WTC11 (cell line): Measurements from ENCODE around the gene MORF4L2. TPM values are rescaled to one million over a fixed set of nuclear protein-coding genes. Genes with fewer than 3 reads are reported as not detected.

Experiments used
- ATAC-seq: fragments of 200-7000 bp; cut with Tn5 transposase; 2 replicates; pipeline ENCODE4 v1.10.0; 2021; ENCODE audit warnings: mild to moderate bottlenecking, moderate library complexity
- CTCF ChIA-PET: fragments of 300-600 bp; sonication (Branson Sonifier 250); formaldehyde crosslinking; loops from one replicate; lab custom pipeline; 2021; ENCODE audit warnings: antibody characterized with exemption; lab: Charles Lee
- POLR2A ChIA-PET: fragments of 350-600 bp; sonication (Branson Sonifier 250); formaldehyde crosslinking; loops from one replicate; lab custom pipeline; 2021; ENCODE audit warnings: antibody characterized with exemption; lab: Charles Lee
- DNase-seq: peaks from one replicate; pipeline ENCODE4 v3.0.0; 2021; ENCODE audit warnings: low spot score
- H3K27ac Mint-ChIP-seq: 2 replicates; pipeline ENCODE4 v1.8.0; 2021; ENCODE audit warnings: mixed read lengths
- H3K27me3 Mint-ChIP-seq: 2 replicates; pipeline ENCODE4 v1.8.0; 2021; ENCODE audit warnings: low read depth, mild to moderate bottlenecking, moderate library complexity, mixed read lengths
- H3K36me3 Mint-ChIP-seq: 2 replicates; pipeline ENCODE4 v1.8.0; 2021; ENCODE audit warnings: mixed read lengths
- H3K4me1 Mint-ChIP-seq: 2 replicates; pipeline ENCODE4 v1.8.0; 2022; ENCODE audit warnings: mixed read lengths
- H3K4me3 Mint-ChIP-seq: 2 replicates; pipeline ENCODE4 v1.8.0; 2021; ENCODE audit warnings: mild to moderate bottlenecking, moderate library complexity, mixed read lengths
- H3K9me3 Mint-ChIP-seq: 2 replicates; pipeline ENCODE4 v1.8.0; 2021; ENCODE audit warnings: mixed read lengths
- FOXJ3 ChIP-seq: sonication (generic); formaldehyde crosslinking; IDR thresholded peaks from 2 replicates; pipeline ENCODE4 v1.9.0; 2021; ENCODE audit warnings: missing genetic modification reagents, mild to moderate bottlenecking, borderline replicate concordance
- NR3C1 ChIP-seq: sonication (generic); formaldehyde crosslinking; conservative IDR thresholded peaks from 2 replicates; pipeline ENCODE4 v1.8.1; 2023; ENCODE audit warnings: low read depth, mild to moderate bottlenecking, missing genetic modification reagents
- RELA ChIP-seq: sonication (generic); formaldehyde crosslinking; IDR thresholded peaks from 2 replicates; pipeline ENCODE4 v1.8.1; 2022; ENCODE audit warnings: missing genetic modification reagents, mild to moderate bottlenecking, borderline replicate concordance
- SOX15 ChIP-seq: fragments of 250-450 bp; sonication (Bioruptor Pico); IDR thresholded peaks from 2 replicates; pipeline ENCODE4 v1.9.0; 2021; ENCODE audit warnings: mild to moderate bottlenecking
- TEAD1 ChIP-seq: sonication (generic); formaldehyde crosslinking; IDR thresholded peaks from 2 replicates; pipeline ENCODE4 v1.8.0; 2022; ENCODE audit warnings: mild to moderate bottlenecking, missing genetic modification reagents
- TEAD4 ChIP-seq: sonication (generic); formaldehyde crosslinking; IDR thresholded peaks from 2 replicates; pipeline ENCODE4 v1.8.0; 2022; ENCODE audit warnings: mild to moderate bottlenecking, missing genetic modification reagents
- ZBTB21 ChIP-seq: sonication (generic); formaldehyde crosslinking; IDR thresholded peaks from 2 replicates; pipeline ENCODE4 v1.8.1; 2023; ENCODE audit warnings: mild to moderate bottlenecking, missing genetic modification reagents, borderline replicate concordance
- ZNF121 ChIP-seq: sonication (generic); formaldehyde crosslinking; IDR thresholded peaks from 2 replicates; pipeline ENCODE4 v1.8.0; 2023; ENCODE audit warnings: missing genetic modification reagents
- ZNF219 ChIP-seq: sonication (generic); formaldehyde crosslinking; IDR thresholded peaks from 2 replicates; pipeline ENCODE4 v1.8.0; 2023; ENCODE audit warnings: missing genetic modification reagents, mild to moderate bottlenecking, borderline replicate concordance
- total RNA-seq: library from RNA; stranded (reverse); gene quantifications from 3 replicates; pipeline ENCODE4 v1.2.3, GENCODE V29; 2021
- TF ChIP-seq, protein P1 (sequence below): sonication (generic); formaldehyde crosslinking; IDR thresholded peaks from 2 replicates; pipeline ENCODE4 v1.8.1; 2022; ENCODE audit warnings: missing genetic modification reagents, borderline replicate concordance
- TF ChIP-seq, protein P2 (sequence below): sonication (generic); formaldehyde crosslinking; IDR thresholded peaks from 2 replicates; pipeline ENCODE4 v1.8.1; 2023; ENCODE audit warnings: mild to moderate bottlenecking, missing genetic modification reagents, borderline replicate concordance
- TF ChIP-seq, protein P3 (sequence below): sonication (generic); formaldehyde crosslinking; IDR thresholded peaks from 2 replicates; pipeline ENCODE4 v1.8.1; 2023; ENCODE audit warnings: mild to moderate bottlenecking, moderate library complexity, missing genetic modification reagents
- TF ChIP-seq, protein P4 (sequence below): fragments of 250-450 bp; sonication (Bioruptor Pico); IDR thresholded peaks from 2 replicates; pipeline ENCODE4 v2.1.2; 2022; ENCODE audit warnings: mild to moderate bottlenecking, moderate library complexity
- TF ChIP-seq, protein P5 (sequence below): sonication (generic); formaldehyde crosslinking; IDR thresholded peaks from 2 replicates; pipeline ENCODE4 v1.8.0; 2022; ENCODE audit warnings: mild to moderate bottlenecking, missing genetic modification reagents
- TF ChIP-seq, protein P6 (sequence below): fragments of 250-450 bp; sonication (Bioruptor Pico); IDR thresholded peaks from 2 replicates; pipeline ENCODE4 v1.9.0; 2021; ENCODE audit warnings: mild to moderate bottlenecking
- TF ChIP-seq, protein P7 (sequence below): sonication (generic); formaldehyde crosslinking; IDR thresholded peaks from 2 replicates; pipeline ENCODE4 v1.8.0; 2022; ENCODE audit warnings: missing genetic modification reagents
- TF ChIP-seq, protein P8 (sequence below): fragments of 200-600 bp; IDR thresholded peaks from 2 replicates; pipeline ENCODE4 v1.8.0; 2022; ENCODE audit warnings: antibody characterized with exemption

The MORF4L2 gene
- total RNA-seq, 1 experiment from 2014 or later: 355 TPM

DNA sequence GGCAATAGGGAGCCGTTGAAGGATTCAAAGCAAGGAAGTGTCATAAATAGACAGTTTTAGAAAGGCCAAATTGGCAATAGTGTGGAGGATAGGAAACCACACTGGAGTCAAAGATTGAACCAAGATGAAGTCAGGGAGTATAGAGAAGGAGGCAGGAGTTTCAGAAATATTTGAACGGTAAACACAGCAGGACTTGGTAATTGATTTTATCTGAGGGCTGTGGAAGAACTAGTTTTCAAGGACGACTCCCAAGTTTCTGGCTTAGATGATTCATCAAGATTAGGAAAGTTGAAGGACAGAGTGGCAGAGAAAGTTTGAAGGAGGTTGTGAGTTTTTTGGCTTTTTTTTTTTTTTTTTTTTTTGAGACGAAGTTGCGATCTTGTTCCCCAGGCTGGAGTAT, 12.7 kb upstream of the MORF4L2 start:
- TF ChIP-seq SOX15 (CRISPR knock-in tag) (no peak), ZNF121 (no peak), ZNF219 (CRISPR knock-in tag) (no peak), RELA (CRISPR knock-in tag) (no peak), FOXJ3 (CRISPR knock-in tag) (no peak), ZBTB21 (CRISPR knock-in tag) (no peak), TEAD4 (CRISPR knock-in tag) (no peak), NR3C1 (CRISPR knock-in tag) (no peak), TEAD1 (CRISPR knock-in tag) (no peak)
- TF ChIP-seq, protein P1, sequence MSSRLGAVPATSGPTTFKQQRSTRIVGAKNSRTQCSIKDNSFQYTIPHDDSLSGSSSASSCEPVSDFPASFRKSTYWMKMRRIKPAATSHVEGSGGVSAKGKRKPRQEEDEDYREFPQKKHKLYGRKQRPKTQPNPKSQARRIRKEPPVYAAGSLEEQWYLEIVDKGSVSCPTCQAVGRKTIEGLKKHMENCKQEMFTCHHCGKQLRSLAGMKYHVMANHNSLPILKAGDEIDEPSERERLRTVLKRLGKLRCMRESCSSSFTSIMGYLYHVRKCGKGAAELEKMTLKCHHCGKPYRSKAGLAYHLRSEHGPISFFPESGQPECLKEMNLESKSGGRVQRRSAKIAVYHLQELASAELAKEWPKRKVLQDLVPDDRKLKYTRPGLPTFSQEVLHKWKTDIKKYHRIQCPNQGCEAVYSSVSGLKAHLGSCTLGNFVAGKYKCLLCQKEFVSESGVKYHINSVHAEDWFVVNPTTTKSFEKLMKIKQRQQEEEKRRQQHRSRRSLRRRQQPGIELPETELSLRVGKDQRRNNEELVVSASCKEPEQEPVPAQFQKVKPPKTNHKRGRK: no peak
- TF ChIP-seq, protein P2, sequence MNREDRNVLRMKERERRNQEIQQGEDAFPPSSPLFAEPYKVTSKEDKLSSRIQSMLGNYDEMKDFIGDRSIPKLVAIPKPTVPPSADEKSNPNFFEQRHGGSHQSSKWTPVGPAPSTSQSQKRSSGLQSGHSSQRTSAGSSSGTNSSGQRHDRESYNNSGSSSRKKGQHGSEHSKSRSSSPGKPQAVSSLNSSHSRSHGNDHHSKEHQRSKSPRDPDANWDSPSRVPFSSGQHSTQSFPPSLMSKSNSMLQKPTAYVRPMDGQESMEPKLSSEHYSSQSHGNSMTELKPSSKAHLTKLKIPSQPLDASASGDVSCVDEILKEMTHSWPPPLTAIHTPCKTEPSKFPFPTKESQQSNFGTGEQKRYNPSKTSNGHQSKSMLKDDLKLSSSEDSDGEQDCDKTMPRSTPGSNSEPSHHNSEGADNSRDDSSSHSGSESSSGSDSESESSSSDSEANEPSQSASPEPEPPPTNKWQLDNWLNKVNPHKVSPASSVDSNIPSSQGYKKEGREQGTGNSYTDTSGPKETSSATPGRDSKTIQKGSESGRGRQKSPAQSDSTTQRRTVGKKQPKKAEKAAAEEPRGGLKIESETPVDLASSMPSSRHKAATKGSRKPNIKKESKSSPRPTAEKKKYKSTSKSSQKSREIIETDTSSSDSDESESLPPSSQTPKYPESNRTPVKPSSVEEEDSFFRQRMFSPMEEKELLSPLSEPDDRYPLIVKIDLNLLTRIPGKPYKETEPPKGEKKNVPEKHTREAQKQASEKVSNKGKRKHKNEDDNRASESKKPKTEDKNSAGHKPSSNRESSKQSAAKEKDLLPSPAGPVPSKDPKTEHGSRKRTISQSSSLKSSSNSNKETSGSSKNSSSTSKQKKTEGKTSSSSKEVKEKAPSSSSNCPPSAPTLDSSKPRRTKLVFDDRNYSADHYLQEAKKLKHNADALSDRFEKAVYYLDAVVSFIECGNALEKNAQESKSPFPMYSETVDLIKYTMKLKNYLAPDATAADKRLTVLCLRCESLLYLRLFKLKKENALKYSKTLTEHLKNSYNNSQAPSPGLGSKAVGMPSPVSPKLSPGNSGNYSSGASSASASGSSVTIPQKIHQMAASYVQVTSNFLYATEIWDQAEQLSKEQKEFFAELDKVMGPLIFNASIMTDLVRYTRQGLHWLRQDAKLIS: no peak
- TF ChIP-seq, protein P3, sequence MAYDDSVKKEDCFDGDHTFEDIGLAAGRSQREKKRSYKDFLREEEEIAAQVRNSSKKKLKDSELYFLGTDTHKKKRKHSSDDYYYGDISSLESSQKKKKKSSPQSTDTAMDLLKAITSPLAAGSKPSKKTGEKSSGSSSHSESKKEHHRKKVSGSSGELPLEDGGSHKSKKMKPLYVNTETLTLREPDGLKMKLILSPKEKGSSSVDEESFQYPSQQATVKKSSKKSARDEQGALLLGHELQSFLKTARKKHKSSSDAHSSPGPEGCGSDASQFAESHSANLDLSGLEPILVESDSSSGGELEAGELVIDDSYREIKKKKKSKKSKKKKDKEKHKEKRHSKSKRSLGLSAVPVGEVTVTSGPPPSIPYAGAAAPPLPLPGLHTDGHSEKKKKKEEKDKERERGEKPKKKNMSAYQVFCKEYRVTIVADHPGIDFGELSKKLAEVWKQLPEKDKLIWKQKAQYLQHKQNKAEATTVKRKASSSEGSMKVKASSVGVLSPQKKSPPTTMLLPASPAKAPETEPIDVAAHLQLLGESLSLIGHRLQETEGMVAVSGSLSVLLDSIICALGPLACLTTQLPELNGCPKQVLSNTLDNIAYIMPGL (CRISPR knock-in tag): no peak
- TF ChIP-seq, protein P4, sequence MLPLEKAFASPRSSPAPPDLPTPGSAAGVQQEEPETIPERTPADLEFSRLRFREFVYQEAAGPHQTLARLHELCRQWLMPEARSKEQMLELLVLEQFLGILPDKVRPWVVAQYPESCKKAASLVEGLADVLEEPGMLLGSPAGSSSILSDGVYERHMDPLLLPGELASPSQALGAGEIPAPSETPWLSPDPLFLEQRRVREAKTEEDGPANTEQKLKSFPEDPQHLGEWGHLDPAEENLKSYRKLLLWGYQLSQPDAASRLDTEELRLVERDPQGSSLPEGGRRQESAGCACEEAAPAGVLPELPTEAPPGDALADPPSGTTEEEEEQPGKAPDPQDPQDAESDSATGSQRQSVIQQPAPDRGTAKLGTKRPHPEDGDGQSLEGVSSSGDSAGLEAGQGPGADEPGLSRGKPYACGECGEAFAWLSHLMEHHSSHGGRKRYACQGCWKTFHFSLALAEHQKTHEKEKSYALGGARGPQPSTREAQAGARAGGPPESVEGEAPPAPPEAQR (CRISPR knock-in tag): no peak
- TF ChIP-seq, protein P5, sequence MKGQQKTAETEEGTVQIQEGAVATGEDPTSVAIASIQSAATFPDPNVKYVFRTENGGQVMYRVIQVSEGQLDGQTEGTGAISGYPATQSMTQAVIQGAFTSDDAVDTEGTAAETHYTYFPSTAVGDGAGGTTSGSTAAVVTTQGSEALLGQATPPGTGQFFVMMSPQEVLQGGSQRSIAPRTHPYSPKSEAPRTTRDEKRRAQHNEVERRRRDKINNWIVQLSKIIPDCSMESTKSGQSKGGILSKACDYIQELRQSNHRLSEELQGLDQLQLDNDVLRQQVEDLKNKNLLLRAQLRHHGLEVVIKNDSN (CRISPR knock-in tag): no peak
- TF ChIP-seq, protein P6, sequence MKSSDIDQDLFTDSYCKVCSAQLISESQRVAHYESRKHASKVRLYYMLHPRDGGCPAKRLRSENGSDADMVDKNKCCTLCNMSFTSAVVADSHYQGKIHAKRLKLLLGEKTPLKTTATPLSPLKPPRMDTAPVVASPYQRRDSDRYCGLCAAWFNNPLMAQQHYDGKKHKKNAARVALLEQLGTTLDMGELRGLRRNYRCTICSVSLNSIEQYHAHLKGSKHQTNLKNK (CRISPR knock-in tag): no peak
- TF ChIP-seq, protein P7, sequence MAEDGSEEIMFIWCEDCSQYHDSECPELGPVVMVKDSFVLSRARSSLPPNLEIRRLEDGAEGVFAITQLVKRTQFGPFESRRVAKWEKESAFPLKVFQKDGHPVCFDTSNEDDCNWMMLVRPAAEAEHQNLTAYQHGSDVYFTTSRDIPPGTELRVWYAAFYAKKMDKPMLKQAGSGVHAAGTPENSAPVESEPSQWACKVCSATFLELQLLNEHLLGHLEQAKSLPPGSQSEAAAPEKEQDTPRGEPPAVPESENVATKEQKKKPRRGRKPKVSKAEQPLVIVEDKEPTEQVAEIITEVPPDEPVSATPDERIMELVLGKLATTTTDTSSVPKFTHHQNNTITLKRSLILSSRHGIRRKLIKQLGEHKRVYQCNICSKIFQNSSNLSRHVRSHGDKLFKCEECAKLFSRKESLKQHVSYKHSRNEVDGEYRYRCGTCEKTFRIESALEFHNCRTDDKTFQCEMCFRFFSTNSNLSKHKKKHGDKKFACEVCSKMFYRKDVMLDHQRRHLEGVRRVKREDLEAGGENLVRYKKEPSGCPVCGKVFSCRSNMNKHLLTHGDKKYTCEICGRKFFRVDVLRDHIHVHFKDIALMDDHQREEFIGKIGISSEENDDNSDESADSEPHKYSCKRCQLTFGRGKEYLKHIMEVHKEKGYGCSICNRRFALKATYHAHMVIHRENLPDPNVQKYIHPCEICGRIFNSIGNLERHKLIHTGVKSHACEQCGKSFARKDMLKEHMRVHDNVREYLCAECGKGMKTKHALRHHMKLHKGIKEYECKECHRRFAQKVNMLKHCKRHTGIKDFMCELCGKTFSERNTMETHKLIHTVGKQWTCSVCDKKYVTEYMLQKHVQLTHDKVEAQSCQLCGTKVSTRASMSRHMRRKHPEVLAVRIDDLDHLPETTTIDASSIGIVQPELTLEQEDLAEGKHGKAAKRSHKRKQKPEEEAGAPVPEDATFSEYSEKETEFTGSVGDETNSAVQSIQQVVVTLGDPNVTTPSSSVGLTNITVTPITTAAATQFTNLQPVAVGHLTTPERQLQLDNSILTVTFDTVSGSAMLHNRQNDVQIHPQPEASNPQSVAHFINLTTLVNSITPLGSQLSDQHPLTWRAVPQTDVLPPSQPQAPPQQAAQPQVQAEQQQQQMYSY (CRISPR knock-in tag): no peak
- TF ChIP-seq, protein P8, sequence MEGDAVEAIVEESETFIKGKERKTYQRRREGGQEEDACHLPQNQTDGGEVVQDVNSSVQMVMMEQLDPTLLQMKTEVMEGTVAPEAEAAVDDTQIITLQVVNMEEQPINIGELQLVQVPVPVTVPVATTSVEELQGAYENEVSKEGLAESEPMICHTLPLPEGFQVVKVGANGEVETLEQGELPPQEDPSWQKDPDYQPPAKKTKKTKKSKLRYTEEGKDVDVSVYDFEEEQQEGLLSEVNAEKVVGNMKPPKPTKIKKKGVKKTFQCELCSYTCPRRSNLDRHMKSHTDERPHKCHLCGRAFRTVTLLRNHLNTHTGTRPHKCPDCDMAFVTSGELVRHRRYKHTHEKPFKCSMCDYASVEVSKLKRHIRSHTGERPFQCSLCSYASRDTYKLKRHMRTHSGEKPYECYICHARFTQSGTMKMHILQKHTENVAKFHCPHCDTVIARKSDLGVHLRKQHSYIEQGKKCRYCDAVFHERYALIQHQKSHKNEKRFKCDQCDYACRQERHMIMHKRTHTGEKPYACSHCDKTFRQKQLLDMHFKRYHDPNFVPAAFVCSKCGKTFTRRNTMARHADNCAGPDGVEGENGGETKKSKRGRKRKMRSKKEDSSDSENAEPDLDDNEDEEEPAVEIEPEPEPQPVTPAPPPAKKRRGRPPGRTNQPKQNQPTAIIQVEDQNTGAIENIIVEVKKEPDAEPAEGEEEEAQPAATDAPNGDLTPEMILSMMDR: no peak
- TF ChIP-seq, all 79 proteins: peak for 0
- peaks cover 7% of the 10 kb centered on the region; the same call in 1 of the 2 replicates for H3K9me3 Mint-ChIP-seq
- no peak overlapping the region for H3K27ac Mint-ChIP-seq
- peaks cover 22% of the 10 kb centered on the region for H3K4me1 Mint-ChIP-seq
- CTCF ChIA-PET: no interaction called here
- ATAC-seq: no peak
- peaks cover 2% of the 10 kb centered on the region; the same call in 1 of the 2 replicates for H3K36me3 Mint-ChIP-seq
- peaks cover 7% of the 10 kb centered on the region for H3K27me3 Mint-ChIP-seq
- POLR2A ChIA-PET: no interaction called here
- H3K4me3 Mint-ChIP-seq: no peak overlapping the region
- DNase-seq: no peak
